ENCODE data around the gene IL16. TPM values are rescaled to one million over a fixed set of nuclear protein-coding genes. Genes with fewer than 3 reads are reported as not detected.
A peak's percentile ranks its signal among the peaks of the same experiment; 100 is the strongest.

The IL16 gene
- total and polyA plus RNA-seq, 9 of the 15 experiments (the other 6 are each of a cell fraction or from before 2014, with no cell fraction given): 1.4 to 18.8 (median 10.6) TPM

DNA sequence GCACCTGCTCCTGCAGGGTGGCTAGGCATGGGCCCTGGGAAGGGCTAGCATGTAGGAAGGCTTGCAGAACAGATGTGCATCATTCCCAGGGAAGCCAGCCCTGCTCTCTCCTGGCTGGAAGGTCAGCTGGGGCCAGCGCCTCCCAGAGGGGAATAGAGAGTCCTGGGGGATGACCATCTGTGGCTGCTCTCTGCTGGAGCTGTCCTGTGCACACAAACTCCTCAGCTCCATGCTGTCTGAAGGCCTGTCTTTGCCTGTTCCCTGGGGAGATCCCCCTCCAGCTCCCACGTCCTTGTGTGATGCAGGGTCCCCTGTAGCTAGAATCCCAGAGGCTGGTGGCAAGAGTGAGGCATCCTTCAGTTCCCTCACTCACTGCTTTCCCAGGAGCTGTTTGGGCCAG lies 19.3 kb downstream of the IL16 start:
- Histone ChIP-seq H3K9me3 (replicated peaks; ENCODE audit: control insufficient read depth, insufficient read depth, low read depth, low read length) (no peaks in the 10 kb centered on the region), H3K9ac (ENCODE audit: insufficient read depth in 1 of 2, low read depth in 2 of 2, low read length in 2 of 2) (no peak overlapping the region), H3K27ac (ENCODE audit: extremely low read depth, low read depth, low read length) (no peak overlapping the region), H2AFZ (ENCODE audit: low read depth, low read length) (no peak overlapping the region), H3K79me2 (ENCODE audit: control insufficient read depth, insufficient read depth, low read length) (no peaks in the 10 kb centered on the region), H3K4me3 (no peak overlapping the region), H4K20me1 (replicated peaks; ENCODE audit: control insufficient read depth, insufficient read depth, low read length) (no peaks in the 10 kb centered on the region), H3K4me2 (ENCODE audit: insufficient read depth, low read length) (no peak overlapping the region), H3K9me1 (ENCODE audit: control insufficient read depth, insufficient read depth, low read length) (no peaks in the 10 kb centered on the region), H3K4me1 (replicated peaks in 1 of 2; ENCODE audit: control insufficient read depth in 2 of 2, insufficient read depth in 2 of 2, low read length in 2 of 2) (no peaks in the 10 kb centered on the region), H3K36me3 (ENCODE audit: control insufficient read depth, insufficient read depth, low read length) (no peaks in the 10 kb centered on the region), H3K27me3 (ENCODE audit: control insufficient read depth in 2 of 2, insufficient read depth in 2 of 2, low read length in 2 of 2) (no peaks in the 10 kb centered on the region)
- ATAC-seq: no peak
- in situ Hi-C loops (cut with MboI) (no loop called here), intact Hi-C loops (cut with micrococcal nuclease) (no loop called here)
- 8% methylated on average over 2 of the region's 2 CpGs for WGBS (ENCODE audit: insufficient coverage, low coverage, missing lambda C conversion rate)
- CTCF ChIA-PET (ENCODE audit: low intra/inter-chr PET ratio): no interaction called here
- no peak for FAIRE-seq
- no TSS peak for BruUV-seq (replicated peaks)
- no peak for DNase-seq (ENCODE audit: extremely low read depth in 1 of 4, low spot score in 3 of 4)
- TF ChIP-seq ZNF395 (CRISPR knock-in tag; IDR thresholded peaks at IDR 0.05) (no peak), TAF9B (IDR thresholded peaks at IDR 0.05; ENCODE audit: partially characterized antibody) (no peak), JUN (IDR thresholded peaks at IDR 0.05; ENCODE audit: borderline replicate concordance, low read depth, low read length) (no peak), JUN (CRISPR knock-in tag; IDR thresholded peaks at IDR 0.05; ENCODE audit: borderline replicate concordance) (no peak)
- POLR2A ChIA-PET: interaction anchor here (0.7 to 0.8 kb wide), 2 partner anchors 13 to 20 kb away, joined by 3 to 5 read pairs; no protein-coding TSS in a partner anchor

- no peak overlapping the region for H3K4me3 ChIP-seq
- no peak overlapping the region for H3K27ac ChIP-seq (ENCODE audit: extremely low read depth, low read depth, low read length)
- H3K4me2 ChIP-seq (ENCODE audit: insufficient read depth, low read length): no peak overlapping the region
- no peaks in the 10 kb centered on the region for H3K9me3 ChIP-seq (replicated peaks; ENCODE audit: control insufficient read depth, insufficient read depth, low read depth, low read length)
- no peaks in the 10 kb centered on the region for H3K36me3 ChIP-seq (ENCODE audit: control insufficient read depth, insufficient read depth, low read length)
- intact Hi-C loops (cut with micrococcal nuclease): no loop called here
- POLR2A ChIA-PET: interaction anchor here (0.6 to 0.8 kb wide), 2 partner anchors 12 to 74 kb away, joined by 3 to 5 read pairs; no protein-coding TSS in a partner anchor
- H3K9ac ChIP-seq (ENCODE audit: insufficient read depth in 1 of 2, low read depth in 2 of 2, low read length in 2 of 2): no peak overlapping the region
- TF ChIP-seq PCBP2 (IDR thresholded peaks at IDR 0.05; ENCODE audit: low read depth, low read length, poor library complexity, severe bottlenecking): no peak
- peak in 1 of 3 experiments; percentile 51 for TF ChIP-seq YY1 (IDR thresholded peaks at IDR 0.05; ENCODE audit: borderline replicate concordance in 1 of 3, control insufficient read depth in 1 of 3, extremely low read depth in 1 of 3, insufficient read depth in 3 of 3, insufficient read length in 1 of 3, insufficient replicate concordance in 2 of 3, low read depth in 1 of 3, low read length in 2 of 3)
- TF ChIP-seq PHF8 (IDR thresholded peaks at IDR 0.05; ENCODE audit: borderline replicate concordance, low read length): no peak
- no peak for TF ChIP-seq EGR1 (conservative IDR thresholded peaks at IDR 0.05)
- no peak for TF ChIP-seq ELK1 (CRISPR knock-in tag; IDR thresholded peaks at IDR 0.05)
- no peaks in the 10 kb centered on the region for H4K20me1 ChIP-seq (replicated peaks; ENCODE audit: control insufficient read depth, insufficient read depth, low read length)
- no peaks in the 10 kb centered on the region for H3K9me1 ChIP-seq (ENCODE audit: control insufficient read depth, insufficient read depth, low read length)
- 31% methylated on average over 3 of the region's 3 CpGs for WGBS (ENCODE audit: insufficient coverage, low coverage, missing lambda C conversion rate)
- no peaks in the 10 kb centered on the region for H3K4me1 ChIP-seq (replicated peaks in 1 of 2; ENCODE audit: control insufficient read depth in 2 of 2, insufficient read depth in 2 of 2, low read length in 2 of 2)
- in situ Hi-C loops (cut with MboI): no loop called here
- no peak for FAIRE-seq
- DNase-seq (ENCODE audit: extremely low read depth in 1 of 4, low spot score in 3 of 4): no peak
- H3K27me3 ChIP-seq (ENCODE audit: control insufficient read depth in 2 of 2, insufficient read depth in 2 of 2, low read length in 2 of 2): no peaks in the 10 kb centered on the region
- H3K79me2 ChIP-seq (ENCODE audit: control insufficient read depth, insufficient read depth, low read length): no peaks in the 10 kb centered on the region
- CTCF ChIA-PET (ENCODE audit: low intra/inter-chr PET ratio): no interaction called here
- no TSS peak for BruUV-seq (replicated peaks)
- no peak overlapping the region for H2AFZ ChIP-seq (ENCODE audit: low read depth, low read length)
- ATAC-seq: no peak
Measured at GRCh38 chr15:81216422-81216821, 19.7 kb downstream of the IL16 start.
